Activated CD4-positive, alpha-beta T cell treated with anti-CD3 and anti-CD28 coated beads for 36 hours (primary cell): ENCODE measurements around the gene SNAPIN. TPM values are rescaled to one million over a fixed set of nuclear protein-coding genes. Genes with fewer than 3 reads are reported as not detected.

Source experiments
- ATAC-seq: fragments of 200-7000 bp; cut with Tn5 transposase; one replicate; pipeline ENCODE4 v1.10.0; 2021; ENCODE audit warnings: mild to moderate bottlenecking, moderate library complexity
- CTCF ChIA-PET: fragments of 350-600 bp; sonication (Branson Sonifier 250); formaldehyde crosslinking; loops from one replicate; lab custom pipeline; 2021; ENCODE audit warnings: antibody characterized with exemption; lab: Charles Lee
- POLR2A ChIA-PET: fragments of 350-600 bp; sonication (Branson Sonifier 250); formaldehyde crosslinking; loops from one replicate; lab custom pipeline; 2021; ENCODE audit warnings: antibody characterized with exemption, inconsistent platforms; lab: Charles Lee
- DNase-seq: peaks from one replicate; pipeline ENCODE4 v3.0.0-alpha.2; 2020
- H3K27ac Mint-ChIP-seq: one replicate; pipeline ENCODE4 v1.8.0; 2021; ENCODE audit warnings: mixed read lengths
- H3K27me3 Mint-ChIP-seq: one replicate; pipeline ENCODE4 v1.8.0; 2021; ENCODE audit warnings: mixed read lengths
- H3K36me3 Mint-ChIP-seq: one replicate; pipeline ENCODE4 v1.8.0; 2021; ENCODE audit warnings: low read depth, mixed read lengths
- H3K4me1 Mint-ChIP-seq: one replicate; pipeline ENCODE4 v1.8.0; 2021; ENCODE audit warnings: mixed read lengths
- H3K4me3 Mint-ChIP-seq: one replicate; pipeline ENCODE4 v1.8.0; 2021; ENCODE audit warnings: mild to moderate bottlenecking, moderate library complexity, mixed read lengths
- H3K9me3 Mint-ChIP-seq: one replicate; pipeline ENCODE4 v1.8.0; 2021; ENCODE audit warnings: low read depth, mixed read lengths
- intact Hi-C, 2 experiments: fragments of 100-400 bp; cut with DNase I in 1 of 2; cut with micrococcal nuclease in 1 of 2; formaldehyde crosslinking; loops; one replicate each; pipeline versions ENCODE4 v1.14.2 to v1.15.1; 2022 to 2024; cut with DNase I, micrococcal nuclease
- total RNA-seq, 2 experiments: library from RNA; stranded (reverse); gene quantifications; one replicate each; pipeline ENCODE4 v1.2.3, GENCODE V29; 2021

The SNAPIN gene
- total RNA-seq, 2 experiments from 2014 or later: 34.2 to 38.4 TPM

- Mint-ChIP-seq H3K27me3 (no peaks in the 10 kb centered on the region), H3K4me1 (peaks cover 57% of the 10 kb centered on the region), H3K36me3 (peaks cover 57% of the 10 kb centered on the region), H3K9me3 (no peaks in the 10 kb centered on the region), H3K4me3 (no peak overlapping the region), H3K27ac (peak overlapping the region; percentile 75)
- ChIA-PET CTCF (interaction anchor here (1.3 kb wide), 2 partner anchors 9 to 10 kb away, joined by 3 to 4 read pairs; no protein-coding TSS in a partner anchor), POLR2A (interaction anchor here (0.6 kb wide), 1 partner anchor 17 kb away, joined by 3 read pairs; no protein-coding TSS in a partner anchor)
- intact Hi-C loops: no loop called here
- no peak for DNase-seq
- ATAC-seq: no peak
Observed at GRCh38 chr1:153646672-153647345, 11.7 kb upstream of the SNAPIN start.

GRCh38 chr1:153647346-153647714 lies 11.2 kb upstream of the SNAPIN start:
- Mint-ChIP-seq H3K4me3 (peak overlapping the region; percentile 28), H3K27ac (peak overlapping the region; percentile 75), H3K9me3 (no peaks in the 10 kb centered on the region), H3K4me1 (peaks cover 54% of the 10 kb centered on the region), H3K36me3 (peaks cover 51% of the 10 kb centered on the region), H3K27me3 (no peaks in the 10 kb centered on the region)
- no peak for ATAC-seq
- POLR2A ChIA-PET: interaction anchor here (0.6 to 0.8 kb wide), 4 partner anchors 13 to 470 kb away, joined by 3 to 4 read pairs (median 4); partner anchors contain the start of gene CHTOP
- no peak for DNase-seq
- intact Hi-C loops: no loop called here
- CTCF ChIA-PET: interaction anchor here (0.9 kb wide), 1 partner anchor 9 kb away, joined by 3 read pairs; no protein-coding TSS in a partner anchor

GRCh38 chr1:153648000-153648643 lies 10.4 kb upstream of the SNAPIN start:
- intact Hi-C loops: no loop called here
- CTCF ChIA-PET: interaction anchor here (0.6 to 1.3 kb wide), 5 partner anchors 10 to 288 kb away, joined by 3 to 5 read pairs (median 3); no protein-coding TSS in a partner anchor
- H3K4me1 Mint-ChIP-seq: peaks cover 51% of the 10 kb centered on the region

GRCh38 chr1:153649137-153649862 lies 9.2 kb upstream of the SNAPIN start:
- Mint-ChIP-seq H3K27me3 (no peaks in the 10 kb centered on the region), H3K36me3 (peaks cover 33% of the 10 kb centered on the region), H3K27ac (peak overlapping the region; percentile 62), H3K4me1 (peaks cover 42% of the 10 kb centered on the region), H3K9me3 (no peaks in the 10 kb centered on the region), H3K4me3 (no peak overlapping the region)
- DNase-seq (no peak), ATAC-seq (peak; percentile 29)
- ChIA-PET CTCF (interaction anchor here (1.0 to 1.3 kb wide), 3 partner anchors 11 to 138 kb away, joined by 4 to 8 read pairs (median 5); no protein-coding TSS in a partner anchor), POLR2A (interaction anchor here (0.6 to 1.1 kb wide), 5 partner anchors 13 to 1809 kb away, joined by 3 to 7 read pairs (median 3); partner anchors contain the start of gene CHTOP)
- intact Hi-C loops: no loop called here

More at GRCh38 chr1:153648000-153648643, 10.4 kb upstream of the SNAPIN start:
- H3K4me3 Mint-ChIP-seq: no peak overlapping the region
- H3K36me3 Mint-ChIP-seq: peaks cover 45% of the 10 kb centered on the region
- H3K9me3 Mint-ChIP-seq: no peaks in the 10 kb centered on the region
- peak overlapping the region; percentile 43 for H3K27ac Mint-ChIP-seq
- POLR2A ChIA-PET: interaction anchor here (0.6 to 0.8 kb wide), 3 partner anchors 14 to 469 kb away, joined by 3 to 4 read pairs (median 4); partner anchors contain the start of gene CHTOP
- ATAC-seq (no peak), DNase-seq (no peak)
- H3K27me3 Mint-ChIP-seq: no peaks in the 10 kb centered on the region

- no peaks in the 10 kb centered on the region for H3K9me3 Mint-ChIP-seq
- H3K4me3 Mint-ChIP-seq: no peak overlapping the region
- H3K27me3 Mint-ChIP-seq: no peaks in the 10 kb centered on the region
- peaks cover 29% of the 10 kb centered on the region for H3K36me3 Mint-ChIP-seq
- DNase-seq (no peak), ATAC-seq (peak; percentile 23)
- H3K27ac Mint-ChIP-seq: peak overlapping the region; percentile 85
- peaks cover 38% of the 10 kb centered on the region for H3K4me1 Mint-ChIP-seq
- intact Hi-C loops: no loop called here
- POLR2A ChIA-PET: interaction anchor here (0.6 to 1.1 kb wide), 3 partner anchors 14 to 17 kb away, joined by 3 to 7 read pairs (median 5); partner anchors contain the start of gene CHTOP
- CTCF ChIA-PET: interaction anchor here (1.1 kb wide), 1 partner anchor 11 kb away, joined by 8 read pairs; no protein-coding TSS in a partner anchor
Observed at GRCh38 chr1:153649863-153650235, 8.7 kb upstream of the SNAPIN start.

GRCh38 chr1:153651771-153652170 lies 6.7 kb upstream of the SNAPIN start:
- no peak for DNase-seq
- H3K36me3 Mint-ChIP-seq: peaks cover 11% of the 10 kb centered on the region
- ChIA-PET POLR2A (interaction anchor here (0.6 to 0.9 kb wide), 3 partner anchors 16 to 186 kb away, joined by 3 to 7 read pairs (median 3); no protein-coding TSS in a partner anchor), CTCF (interaction anchor here (0.7 kb wide), 1 partner anchor 294 kb away, joined by 3 read pairs; no protein-coding TSS in a partner anchor)
- intact Hi-C loops: no loop called here
- no peak overlapping the region for H3K4me3 Mint-ChIP-seq
- H3K4me1 Mint-ChIP-seq: peaks cover 27% of the 10 kb centered on the region
- ATAC-seq: no peak
- H3K27ac Mint-ChIP-seq: no peak overlapping the region
- no peaks in the 10 kb centered on the region for H3K27me3 Mint-ChIP-seq
- no peaks in the 10 kb centered on the region for H3K9me3 Mint-ChIP-seq

GRCh38 chr1:153652805-153653500 lies 5.5 kb upstream of the SNAPIN start:
- Mint-ChIP-seq H3K27me3 (no peaks in the 10 kb centered on the region), H3K9me3 (no peaks in the 10 kb centered on the region), H3K27ac (no peak overlapping the region), H3K4me3 (no peak overlapping the region), H3K36me3 (peaks cover 3% of the 10 kb centered on the region), H3K4me1 (peaks cover 20% of the 10 kb centered on the region)
- ATAC-seq (no peak), DNase-seq (no peak)
- intact Hi-C loops: no loop called here
- CTCF ChIA-PET: no interaction called here
- POLR2A ChIA-PET: no interaction called here

GRCh38 chr1:153655333-153655732 lies 3.2 kb upstream of the SNAPIN start:
- peaks cover 13% of the 10 kb centered on the region for H3K4me1 Mint-ChIP-seq
- H3K36me3 Mint-ChIP-seq: peaks cover 12% of the 10 kb centered on the region
- CTCF ChIA-PET: no interaction called here
- no peak for DNase-seq
- no peaks in the 10 kb centered on the region for H3K9me3 Mint-ChIP-seq
- POLR2A ChIA-PET: no interaction called here
- no peak overlapping the region for H3K27ac Mint-ChIP-seq
- no peaks in the 10 kb centered on the region for H3K27me3 Mint-ChIP-seq
- intact Hi-C loops: loop anchor here (5.0 kb wide), 2 partner anchors 88 to 1608 kb away; partner anchors contain the start of gene S100A2 (in 1 of the 2)
- ATAC-seq: no peak
- no peak overlapping the region for H3K4me3 Mint-ChIP-seq

GRCh38 chr1:153659175-153659534 lies 652 bp downstream of the SNAPIN start:
- DNase-seq (no peak), ATAC-seq (no peak)
- peak overlapping the region; percentile 95 for H3K4me3 Mint-ChIP-seq
- CTCF ChIA-PET: interaction anchor here (0.7 to 1.4 kb wide), 5 partner anchors 25 to 312 kb away, joined by 3 to 5 read pairs (median 3); partner anchors contain the start of gene CHTOP
- peak overlapping the region; percentile 90 for H3K27ac Mint-ChIP-seq
- POLR2A ChIA-PET: interaction anchor here (0.6 to 1.4 kb wide), 8 partner anchors 10 to 1354 kb away, joined by 3 to 9 read pairs (median 4); partner anchors contain the start of genes CHTOP and JTB
- H3K27me3 Mint-ChIP-seq: no peaks in the 10 kb centered on the region
- H3K4me1 Mint-ChIP-seq: peaks cover 13% of the 10 kb centered on the region
- no peaks in the 10 kb centered on the region for H3K9me3 Mint-ChIP-seq
- H3K36me3 Mint-ChIP-seq: peaks cover 40% of the 10 kb centered on the region
- intact Hi-C loops: loop anchor here (2.0 to 5.0 kb wide), 3 partner anchors 92 to 1612 kb away; partner anchors contain the start of gene S100A2 (in 1 of the 2)

GRCh38 chr1:153659656-153660055 lies 1.2 kb downstream of the SNAPIN start:
- Mint-ChIP-seq H3K27ac (peak overlapping the region; percentile 90), H3K27me3 (no peaks in the 10 kb centered on the region), H3K36me3 (peaks cover 43% of the 10 kb centered on the region), H3K4me3 (peak overlapping the region; percentile 95), H3K9me3 (no peaks in the 10 kb centered on the region), H3K4me1 (peaks cover 13% of the 10 kb centered on the region)
- CTCF ChIA-PET: interaction anchor here (0.6 to 1.4 kb wide), 5 partner anchors 17 to 149 kb away, joined by 3 to 5 read pairs (median 4); no protein-coding TSS in a partner anchor
- POLR2A ChIA-PET: interaction anchor here (0.6 to 1.4 kb wide), 8 partner anchors 9 to 331 kb away, joined by 3 to 9 read pairs (median 4); partner anchors contain the start of genes CHTOP, JTB and RPS27
- intact Hi-C loops: loop anchor here (2.0 to 5.0 kb wide), 3 partner anchors 92 to 1612 kb away; partner anchors contain the start of gene S100A2 (in 1 of the 2)
- DNase-seq: no peak
- no peak for ATAC-seq
